Mesenchymal stem cell (in vitro differentiated cells and primary cell): Measurements from ENCODE around the gene TSHZ3.

Experiments used
- DNase-seq: peaks from one replicate; pipeline ENCODE4 v3.0.0-alpha.2; 2013
- H2AFZ ChIP-seq: one replicate; pipeline ENCODE4 v1.6.1; 2013; ENCODE audit warnings: low read depth, mild to moderate bottlenecking, control low read depth, inconsistent platforms, low read length, moderate library complexity
- H2AK5ac ChIP-seq: 2 replicates; pipeline ENCODE4 v1.6.1; 2013; ENCODE audit warnings: low read length, moderate library complexity, mild to moderate bottlenecking, inconsistent platforms; ENCODE audit not compliant: severe bottlenecking
- H2BK120ac ChIP-seq: one replicate; pipeline ENCODE4 v1.6.1; 2013; ENCODE audit warnings: low read depth, mild to moderate bottlenecking, inconsistent platforms, low read length, moderate library complexity
- H2BK12ac ChIP-seq, 2 experiments: one replicate each; pipeline ENCODE4 v1.6.1; 2013; ENCODE audit warnings: inconsistent platforms in 2 of 2, low read length in 2 of 2, mild to moderate bottlenecking in 2 of 2, moderate library complexity in 2 of 2, control low read depth in 1 of 2
- H2BK15ac ChIP-seq: one replicate; pipeline ENCODE4 v1.6.1; 2013; ENCODE audit warnings: mild to moderate bottlenecking, low read depth, inconsistent platforms; ENCODE audit not compliant: poor library complexity, severe bottlenecking
- H2BK5ac ChIP-seq: 2 replicates; pipeline ENCODE4 v1.6.1; 2013; ENCODE audit warnings: low read depth, mild to moderate bottlenecking, low read length, control low read depth, inconsistent platforms; ENCODE audit not compliant: poor library complexity, severe bottlenecking
- H3K14ac ChIP-seq, 2 experiments: one replicate each; pipeline ENCODE4 v1.6.1; 2013; ENCODE audit warnings: inconsistent platforms in 2 of 2, low read length in 2 of 2, control low read depth in 1 of 2, mild to moderate bottlenecking in 1 of 2, moderate library complexity in 1 of 2
- H3K18ac ChIP-seq, 2 experiments: one replicate each; pipeline ENCODE4 v1.6.1; 2013; ENCODE audit warnings: inconsistent platforms in 2 of 2, low read length in 2 of 2, control low read depth in 1 of 2, low read depth in 1 of 2, mild to moderate bottlenecking in 1 of 2
- H3K23ac ChIP-seq, 2 experiments: one replicate each; pipeline ENCODE4 v1.6.1; 2013; ENCODE audit warnings: inconsistent platforms in 2 of 2, low read length in 2 of 2, mild to moderate bottlenecking in 2 of 2, moderate library complexity in 2 of 2, control low read depth in 1 of 2
- H3K27ac ChIP-seq: 2 replicates; pipeline ENCODE4 v1.5.1; 2013; ENCODE audit warnings: mild to moderate bottlenecking, moderate library complexity, low read length, control low read depth, inconsistent platforms; ENCODE audit not compliant: poor library complexity, severe bottlenecking
- H3K27me3 ChIP-seq, 2 experiments: 2 replicates each; pipeline versions ENCODE4 v1.6.1 to v1.7.0; 2013; ENCODE audit warnings: low read length in 2 of 2, mild to moderate bottlenecking in 2 of 2, moderate library complexity in 2 of 2, control low read depth in 1 of 2, inconsistent platforms in 1 of 2; ENCODE audit not compliant: control insufficient read depth in 1 of 2, insufficient read depth in 1 of 2
- H3K36me3 ChIP-seq, 2 experiments: 2 replicates each; pipeline versions ENCODE4 v1.6.1 to v1.7.0; 2013; ENCODE audit warnings: low read length in 2 of 2, control low read depth in 1 of 2, inconsistent platforms in 1 of 2, low read depth in 1 of 2, mild to moderate bottlenecking in 1 of 2; ENCODE audit not compliant: insufficient read depth in 2 of 2, control insufficient read depth in 1 of 2
- H3K4ac ChIP-seq, 2 experiments: one replicate each; pipeline ENCODE4 v1.6.1; 2013; ENCODE audit warnings: inconsistent platforms in 2 of 2, low read length in 2 of 2, mild to moderate bottlenecking in 2 of 2, moderate library complexity in 2 of 2, control low read depth in 1 of 2, low read depth in 1 of 2
- H3K4me1 ChIP-seq: 2 replicates; pipeline ENCODE4 v1.6.1; 2013; ENCODE audit warnings: low read depth, low read length, control low read depth; ENCODE audit not compliant: control insufficient read depth, insufficient read depth
- H3K4me2 ChIP-seq: 2 replicates; pipeline ENCODE4 v1.6.1; 2013; ENCODE audit warnings: low read length, mild to moderate bottlenecking, inconsistent platforms; ENCODE audit not compliant: poor library complexity, severe bottlenecking
- H3K4me3 ChIP-seq, 2 experiments: 2 replicates each; pipeline versions ENCODE4 v1.5.1 to v1.7.0; 2013; ENCODE audit warnings: low read length in 2 of 2, mild to moderate bottlenecking in 2 of 2, control low read depth in 1 of 2, low read depth in 1 of 2; ENCODE audit not compliant: insufficient read depth in 1 of 2
- H3K79me1 ChIP-seq: replicated peaks from 2 replicates; pipeline ENCODE4 v1.6.1; 2013; ENCODE audit warnings: mild to moderate bottlenecking, control low read depth, low read length, inconsistent platforms; ENCODE audit not compliant: poor library complexity, severe bottlenecking
- H3K9ac ChIP-seq: 2 replicates; pipeline ENCODE4 v1.7.0; 2013; ENCODE audit warnings: mild to moderate bottlenecking, low read length, moderate library complexity
- H3K9me3 ChIP-seq: 2 replicates; pipeline ENCODE4 v1.7.0; 2013; ENCODE audit warnings: mild to moderate bottlenecking, low read length; ENCODE audit not compliant: control insufficient read depth
- H4K8ac ChIP-seq: one replicate; pipeline ENCODE4 v1.6.1; 2013; ENCODE audit warnings: inconsistent platforms, mild to moderate bottlenecking, low read length, moderate library complexity
- H4K91ac ChIP-seq: one replicate; pipeline ENCODE4 v1.6.1; 2013; ENCODE audit warnings: mild to moderate bottlenecking, low read length, inconsistent platforms
- WGBS: methylation state at CpG from one replicate; pipeline ENCODE4 v1.1.7; 2013; ENCODE audit warnings: mixed read lengths; 5-methylcytosine and 5-hydroxymethylcytosine counted together

TSHZ3 gene

GRCh38 chr19:31334101-31334848 lies 15.0 kb downstream of the TSHZ3 start:
- H2BK120ac ChIP-seq: no peak overlapping the region
- WGBS: 89% methylated on average over 6 of the region's 7 CpGs
- H2AFZ ChIP-seq: no peak overlapping the region

GRCh38 chr19:31332096-31332495 lies 17.1 kb downstream of the TSHZ3 start:
- no peaks in the 10 kb centered on the region for H3K27me3 ChIP-seq
- no peak overlapping the region for H2AFZ ChIP-seq
- H4K91ac ChIP-seq: peak overlapping the region; percentile 55
- no peak overlapping the region for H3K23ac ChIP-seq
- H2BK5ac ChIP-seq: no peak overlapping the region
- no peak overlapping the region for H3K4me3 ChIP-seq
- peaks cover 4% of the 10 kb centered on the region for H3K79me1 ChIP-seq
- peak overlapping the region; percentile 15 to 92 for H3K18ac ChIP-seq
- H4K8ac ChIP-seq: peak overlapping the region; percentile 56
- H3K4me2 ChIP-seq: no peak overlapping the region
- peak; percentile 78 for DNase-seq
- peaks cover 18 to 25% of the 10 kb centered on the region in 2 experiments for H3K36me3 ChIP-seq
- H2BK120ac ChIP-seq: peak overlapping the region; percentile 65
- peak overlapping the region in 1 of 2 experiments; percentile 40 for H3K4ac ChIP-seq
- peaks cover 34% of the 10 kb centered on the region for H3K4me1 ChIP-seq
- peak overlapping the region; percentile 38 for H3K27ac ChIP-seq
- no peak overlapping the region for H2BK15ac ChIP-seq
- 39% methylated on average over 7 of the region's 8 CpGs for WGBS
- no peaks in the 10 kb centered on the region for H3K9me3 ChIP-seq
- no peak overlapping the region for H3K9ac ChIP-seq
- no peak overlapping the region for H3K14ac ChIP-seq
- no peak overlapping the region for H2AK5ac ChIP-seq
- peak overlapping the region in 1 of 2 experiments; percentile 87 for H2BK12ac ChIP-seq

More at GRCh38 chr19:31334101-31334848, 15.0 kb downstream of the TSHZ3 start:
- DNase-seq: peak; percentile 53
- Histone ChIP-seq H3K27ac (peak overlapping the region; percentile 38), H3K36me3 (peaks cover 18 to 21% of the 10 kb centered on the region in 2 experiments), H2BK15ac (no peak overlapping the region), H2BK5ac (no peak overlapping the region), H3K4ac (peak overlapping the region in 1 of 2 experiments; percentile 62), H4K91ac (no peak overlapping the region), H3K9me3 (no peaks in the 10 kb centered on the region), H3K4me1 (peaks cover 40% of the 10 kb centered on the region), H3K23ac (no peak overlapping the region), H2AK5ac (no peak overlapping the region), H4K8ac (no peak overlapping the region), H2BK12ac (peak overlapping the region in 1 of 2 experiments; percentile 15), H3K14ac (no peak overlapping the region), H3K18ac (no peak overlapping the region), H3K79me1 (peaks cover 5% of the 10 kb centered on the region), H3K4me3 (no peak overlapping the region), H3K4me2 (no peak overlapping the region), H3K9ac (peak overlapping the region; percentile 20), H3K27me3 (no peaks in the 10 kb centered on the region)

DNA sequence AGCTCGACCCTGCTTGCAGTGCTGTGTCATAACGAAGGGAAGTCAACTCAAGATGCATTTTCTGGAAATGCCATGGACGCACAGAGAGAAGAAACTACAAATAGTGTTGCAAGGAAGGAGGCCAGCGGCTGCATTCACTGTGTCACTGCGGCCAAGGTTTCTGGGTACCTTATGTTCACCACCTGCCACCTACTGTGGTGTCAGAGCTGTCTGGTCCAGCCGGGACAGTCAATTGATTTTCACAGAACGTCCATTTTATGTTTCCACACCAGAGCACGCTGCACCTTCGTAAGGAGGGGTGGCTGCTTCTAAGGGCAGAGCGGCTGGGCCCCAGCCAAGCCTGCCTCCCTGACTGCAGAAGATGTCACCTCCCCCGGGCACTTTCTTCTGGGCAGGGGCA lies 17.7 kb downstream of the TSHZ3 start:
- 94% methylated on average over 8 of the region's 11 CpGs for WGBS
- peak overlapping the region; percentile 54 for H2AK5ac ChIP-seq
- H2BK120ac ChIP-seq: peak overlapping the region; percentile 65
- H3K4me2 ChIP-seq: no peak overlapping the region
- no peak for DNase-seq
- H3K4me3 ChIP-seq: no peak overlapping the region
- H3K14ac ChIP-seq: no peak overlapping the region
- peak overlapping the region; percentile 95 for H4K91ac ChIP-seq
- H2BK5ac ChIP-seq: no peak overlapping the region
- peak overlapping the region; percentile 79 for H4K8ac ChIP-seq
- H3K23ac ChIP-seq: no peak overlapping the region
- no peak overlapping the region for H2AFZ ChIP-seq
- H3K27ac ChIP-seq: peak overlapping the region; percentile 38
- H3K36me3 ChIP-seq: peaks cover 17 to 27% of the 10 kb centered on the region in 2 experiments
- H3K9ac ChIP-seq: no peak overlapping the region
- peak overlapping the region; percentile 87 to 92 for H3K18ac ChIP-seq
- peaks cover 3% of the 10 kb centered on the region for H3K79me1 ChIP-seq
- peak overlapping the region; percentile 67 to 77 for H3K4ac ChIP-seq
- no peaks in the 10 kb centered on the region for H3K9me3 ChIP-seq
- H3K4me1 ChIP-seq: peaks cover 34% of the 10 kb centered on the region
- peak overlapping the region; percentile 19 to 87 for H2BK12ac ChIP-seq
- no peaks in the 10 kb centered on the region for H3K27me3 ChIP-seq
- H2BK15ac ChIP-seq: peak overlapping the region; percentile 36

DNA sequence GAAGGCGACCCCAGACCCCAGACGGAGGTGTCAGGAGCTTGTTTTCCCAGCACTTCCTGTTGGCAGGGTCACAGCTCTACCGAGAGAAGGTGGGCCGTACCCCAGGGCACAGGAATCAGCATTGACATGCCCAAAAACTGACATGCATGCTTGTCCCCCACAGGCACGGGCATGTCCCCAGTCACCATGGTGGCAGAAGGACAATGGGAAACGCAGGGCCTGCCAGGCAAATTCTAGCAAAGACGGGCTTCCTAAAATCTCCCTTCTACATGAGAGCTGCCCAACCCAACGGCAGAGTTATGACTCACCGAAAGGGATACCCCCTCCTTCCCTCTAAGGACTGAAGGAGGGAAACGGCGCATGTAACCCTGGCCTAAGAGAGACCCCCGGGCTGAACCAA lies 18.5 kb downstream of the TSHZ3 start:
- no peak overlapping the region for H3K9ac ChIP-seq
- H3K18ac ChIP-seq: peak overlapping the region; percentile 23 to 86
- no peak overlapping the region for H3K4me3 ChIP-seq
- peaks cover 34% of the 10 kb centered on the region for H3K4me1 ChIP-seq
- peak overlapping the region; percentile 90 to 96 for H2BK12ac ChIP-seq
- H2BK15ac ChIP-seq: peak overlapping the region; percentile 44
- no peaks in the 10 kb centered on the region for H3K27me3 ChIP-seq
- H3K4ac ChIP-seq: peak overlapping the region; percentile 37 to 79
- H2BK5ac ChIP-seq: no peak overlapping the region
- no peak overlapping the region for H3K23ac ChIP-seq
- H2AFZ ChIP-seq: peak overlapping the region; percentile 16
- 85% methylated on average over 12 of the region's 12 CpGs for WGBS
- no peak overlapping the region for H3K27ac ChIP-seq
- H3K9me3 ChIP-seq: no peaks in the 10 kb centered on the region
- no peaks in the 10 kb centered on the region for H3K79me1 ChIP-seq
- H4K8ac ChIP-seq: peak overlapping the region; percentile 57
- H3K14ac ChIP-seq: peak overlapping the region in 1 of 2 experiments; percentile 85
- H3K36me3 ChIP-seq: peaks cover 14 to 26% of the 10 kb centered on the region in 2 experiments
- H2AK5ac ChIP-seq: peak overlapping the region; percentile 15
- peak overlapping the region; percentile 23 for H4K91ac ChIP-seq
- peak overlapping the region; percentile 20 for H2BK120ac ChIP-seq
- H3K4me2 ChIP-seq: no peak overlapping the region
- no peak for DNase-seq
